HG02678 (cell line): ENCODE results near the gene TOMT.
A peak's percentile ranks its signal among the peaks of the same experiment; 100 is the strongest.

Source experiments
- ATAC-seq: cut with Tn5 transposase; IDR thresholded peaks from one replicate; pipeline ENCODE4 v1.9.1; 2021; ENCODE audit warnings: mild to moderate bottlenecking, moderate library complexity; ENCODE audit not compliant: unreplicated experiment

TOMT gene

DNA sequence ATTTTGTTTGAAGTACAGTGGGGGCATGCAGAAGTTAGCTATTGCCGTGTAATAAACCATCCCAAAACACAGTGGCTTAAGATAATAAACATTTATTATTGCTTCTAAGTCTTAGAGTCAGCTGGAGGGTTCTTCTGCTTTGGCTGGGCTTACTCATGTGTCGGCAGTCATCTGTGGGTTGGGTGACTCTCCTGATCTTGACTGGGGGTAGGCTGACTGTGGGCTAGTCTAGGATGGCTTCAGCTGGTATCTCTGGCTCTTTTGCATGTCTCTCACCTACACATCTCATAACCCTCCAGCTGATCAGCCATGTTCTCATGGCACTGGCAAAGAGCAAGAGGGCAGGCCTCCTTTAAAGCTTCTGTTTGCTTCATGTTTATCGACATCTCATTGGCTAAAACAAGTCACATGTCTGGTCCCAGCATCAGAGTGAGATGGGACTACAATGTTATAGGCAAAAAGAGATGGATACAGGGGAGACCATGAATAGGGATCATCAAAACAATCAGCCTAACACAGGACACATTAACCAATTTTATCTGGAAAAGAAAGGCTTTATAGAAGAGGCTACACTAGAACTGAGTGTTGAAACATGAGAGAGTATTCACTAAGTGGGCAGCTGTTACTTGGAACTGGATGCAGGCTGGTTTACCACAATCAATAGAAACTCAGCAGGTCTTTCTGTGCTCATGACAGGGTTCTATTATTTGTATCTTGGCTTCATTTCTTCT is 19.9 kb upstream of the TOMT start:
- no peak for ATAC-seq

- no peak for ATAC-seq
These were observed 17.5 kb upstream of the TOMT start for GRCh38 chr11:72088076-72088808.

DNA sequence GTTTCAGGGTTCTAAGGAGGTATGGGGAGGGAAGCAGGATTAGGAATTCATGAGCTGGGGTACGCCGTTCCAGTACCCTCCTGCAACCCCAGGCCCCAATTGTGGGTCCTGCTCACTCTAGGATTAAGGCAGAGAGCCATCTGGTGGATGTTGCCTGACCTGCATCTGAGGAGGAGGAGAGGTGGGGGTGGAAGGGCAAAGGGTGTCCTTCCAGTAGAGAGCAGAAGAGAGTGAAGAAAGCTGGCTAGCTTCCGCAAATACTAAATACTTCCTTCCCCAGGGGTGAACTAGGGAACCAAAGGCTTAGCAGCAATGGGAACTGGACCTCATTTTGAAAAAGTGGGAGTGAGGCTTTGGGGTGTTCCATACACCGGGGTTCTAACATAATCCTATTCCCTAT is 14.4 kb upstream of the TOMT start:
- ATAC-seq: no peak

DNA sequence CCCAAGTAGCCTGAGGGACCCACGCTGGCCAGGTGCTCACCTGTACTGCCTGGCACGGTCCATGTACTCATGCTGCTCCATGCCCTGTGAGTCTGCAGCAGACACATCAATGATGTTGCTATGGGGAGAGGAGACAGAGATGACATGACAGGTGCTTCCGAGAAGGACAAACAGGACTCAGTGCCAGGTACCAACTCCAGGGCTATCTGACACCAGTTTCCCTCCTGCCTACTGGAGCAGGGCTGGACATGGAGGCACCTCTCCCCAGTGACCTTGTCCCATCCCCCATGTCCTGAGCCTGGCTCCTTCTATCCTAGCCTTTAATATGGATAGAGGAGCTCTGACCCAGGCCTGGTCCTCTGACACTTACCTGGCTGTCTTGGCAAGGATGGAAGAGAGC is 7.0 kb upstream of the TOMT start:
- ATAC-seq: no peak

- no peak for ATAC-seq
These were observed 5.7 kb upstream of the TOMT start for GRCh38 chr11:72100009-72100408.

DNA sequence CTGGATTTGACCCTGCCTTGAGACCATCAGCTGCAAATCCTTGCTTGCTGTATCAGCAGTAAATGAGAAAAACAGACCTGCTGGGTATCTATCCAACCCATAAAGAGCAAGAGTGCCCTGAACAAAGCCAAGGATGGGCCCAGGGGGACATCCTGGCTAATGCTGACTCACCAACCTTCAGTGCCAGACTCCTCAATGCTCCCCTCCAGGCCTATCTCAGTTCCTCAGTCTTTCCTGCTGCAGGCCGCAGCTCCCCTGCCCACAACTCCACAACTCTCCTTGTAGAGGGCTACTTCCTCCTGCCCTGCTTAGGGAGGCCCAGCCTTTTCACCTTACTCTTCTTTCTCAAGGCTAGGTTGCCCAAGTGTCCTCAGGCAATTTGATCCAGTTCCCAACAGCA is 5.3 kb upstream of the TOMT start:
- ATAC-seq: no peak

DNA sequence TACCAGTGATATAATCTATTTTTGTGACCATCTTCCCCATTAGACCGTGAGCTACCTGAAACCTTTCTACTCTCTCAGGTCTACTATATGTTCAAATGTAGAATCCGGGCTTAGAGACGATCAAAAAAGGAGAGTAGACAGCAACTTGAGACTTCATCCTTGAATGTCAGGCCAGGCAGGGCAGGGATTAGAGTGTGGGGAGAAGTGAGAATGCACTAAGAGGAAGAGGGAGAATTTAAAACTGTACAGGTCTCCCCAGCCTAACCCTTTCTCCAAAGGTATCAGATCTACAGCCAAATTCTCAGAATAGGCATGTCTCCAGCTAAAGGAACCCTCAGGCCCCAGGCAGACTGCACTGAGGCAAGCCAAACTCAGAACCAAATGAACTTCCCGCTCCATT is 3.6 kb upstream of the TOMT start:
- ATAC-seq: no peak

DNA sequence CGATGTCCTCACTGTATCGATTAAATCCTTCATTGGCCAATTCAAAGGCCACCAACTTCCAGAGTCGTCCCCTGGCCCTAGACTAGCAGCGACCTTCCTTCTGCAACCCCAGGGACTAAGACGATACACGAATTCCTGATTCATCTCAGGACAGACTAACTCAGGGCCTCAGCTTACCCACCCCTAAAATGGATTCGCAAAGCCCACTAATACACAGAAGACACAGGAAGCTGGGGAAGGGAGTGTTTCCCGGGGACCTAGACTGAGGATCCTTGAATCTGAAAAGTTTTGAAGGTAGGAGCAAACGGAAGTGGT is 3.1 kb upstream of the TOMT start:
- no peak for ATAC-seq

GRCh38 chr11:72102946-72103753 is 2.6 kb upstream of the TOMT start, which contains the start of gene LAMTOR1:
LAMTOR1 (minus strand) TSS chr11:72103297; CDS start chr11:72103224, 73 bp downstream.
- ATAC-seq: peak; percentile 94

- no peak for ATAC-seq
These were observed 2.0 kb upstream of the TOMT start for GRCh38 chr11:72103754-72104167.

DNA sequence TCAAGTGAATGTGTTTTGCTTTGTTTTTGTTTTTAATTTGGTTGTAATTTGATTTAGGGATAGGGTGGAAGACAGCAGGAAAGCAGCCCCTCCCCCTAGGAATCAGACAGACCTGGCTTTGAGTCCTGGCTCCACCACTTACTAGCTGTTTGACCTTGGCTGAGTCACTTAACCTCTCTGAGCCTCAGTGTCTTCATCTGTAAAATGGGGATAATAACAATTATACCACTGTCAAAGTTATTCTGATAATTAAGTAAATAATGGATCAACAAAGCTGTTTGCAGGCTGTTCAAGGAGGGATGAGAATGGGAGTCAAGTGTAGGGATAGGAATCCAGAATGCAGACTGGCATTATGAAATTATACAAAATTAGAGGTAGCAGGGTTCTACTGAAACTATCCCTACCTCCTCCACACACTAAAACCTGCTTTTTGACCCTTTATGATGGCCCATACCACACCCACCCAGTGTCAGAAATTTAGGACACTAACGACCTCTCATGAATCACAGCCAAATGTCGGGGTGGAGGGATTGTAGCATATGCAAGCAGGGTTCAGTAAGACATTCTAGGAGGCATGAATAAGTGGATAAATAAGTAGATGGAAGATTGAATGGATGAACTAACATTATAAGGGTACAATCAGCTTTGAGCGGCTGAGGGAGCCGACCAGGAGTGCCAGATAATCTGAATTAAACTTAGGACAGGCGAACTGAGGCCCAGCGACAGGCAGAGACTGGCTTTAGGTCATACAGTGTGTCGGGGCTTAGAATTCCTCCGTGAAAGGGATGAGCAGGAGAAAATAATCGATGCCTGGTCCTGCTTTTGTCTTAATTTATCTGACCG is 5.8 kb downstream of the TOMT start:
- no peak for ATAC-seq

DNA sequence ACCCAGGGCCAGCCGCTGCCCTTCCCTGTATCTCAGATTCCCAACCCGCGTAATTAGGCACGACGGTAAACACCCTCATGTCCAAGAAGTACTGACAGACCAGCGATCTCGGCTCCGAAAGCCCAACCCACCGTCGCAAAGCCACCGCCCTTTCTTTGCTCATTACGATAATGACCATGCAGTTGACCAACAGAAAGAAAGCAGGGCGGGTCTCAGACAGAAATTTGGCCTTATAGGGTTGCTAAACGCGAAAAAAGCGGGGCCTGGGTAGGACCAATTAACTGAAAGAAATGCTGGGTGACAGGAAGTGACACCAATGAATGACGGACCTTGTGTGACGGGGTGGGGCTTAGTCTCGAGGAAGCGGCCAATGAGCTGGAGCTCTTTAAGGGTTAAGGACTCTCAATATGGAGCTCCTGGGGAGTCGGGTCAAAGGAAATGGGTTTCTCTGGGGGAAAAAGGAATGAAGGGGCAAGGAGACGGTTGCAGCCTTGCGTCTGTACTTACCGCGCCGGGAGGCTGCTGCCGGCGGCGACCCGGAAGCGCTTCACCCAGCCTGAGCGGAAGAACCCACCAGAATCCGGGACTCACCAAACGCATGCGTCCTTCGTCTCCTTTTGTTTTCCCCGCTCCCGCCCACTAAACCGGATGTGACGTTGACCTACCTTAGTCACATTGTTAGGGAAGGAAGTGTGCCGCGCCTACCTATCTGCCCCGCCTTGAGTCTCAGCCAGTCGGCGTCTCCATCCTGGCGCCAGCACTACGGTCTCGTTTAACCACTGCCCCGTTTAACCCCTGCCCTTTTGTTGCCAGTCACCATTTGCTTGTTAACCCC is 6.6 kb downstream of the TOMT start, which contains the start of gene ANAPC15:
TSS of gene ANAPC15 (minus strand) at position 553 of the 835 bp plus-strand sequence. CDS start 1,419 bp downstream, outside the sequence.
- ATAC-seq: peak; percentile 91

GRCh38 chr11:72112978-72113808 is 7.5 kb downstream of the TOMT start:
- no peak for ATAC-seq

GRCh38 chr11:72114570-72114969 is 8.8 kb downstream of the TOMT start:
- no peak for ATAC-seq

- no peak for ATAC-seq
These were observed 10.5 kb downstream of the TOMT start for GRCh38 chr11:72116019-72116755.

- ATAC-seq: no peak
These were observed 13.5 kb downstream of the TOMT start for GRCh38 chr11:72119198-72119597.

DNA sequence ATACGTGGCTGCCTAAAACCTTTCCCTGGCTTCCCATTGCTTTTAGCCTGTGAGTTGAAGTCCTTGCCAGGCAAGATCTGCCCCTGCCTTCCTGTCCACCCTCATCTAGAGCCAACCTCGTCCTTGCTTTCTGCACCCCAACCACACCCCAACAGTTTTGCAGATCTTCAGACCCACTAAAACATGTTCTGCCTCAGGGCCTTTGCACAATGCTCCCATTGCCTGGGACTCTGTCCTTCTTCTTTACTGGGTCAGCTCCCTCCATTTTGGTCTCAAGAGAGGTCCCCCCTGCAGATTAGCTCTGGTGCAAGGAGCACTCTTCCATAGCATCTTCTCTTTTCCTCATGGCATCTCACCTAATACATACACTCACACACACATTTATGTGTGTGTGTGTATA is 15.2 kb downstream of the TOMT start:
- no peak for ATAC-seq

DNA sequence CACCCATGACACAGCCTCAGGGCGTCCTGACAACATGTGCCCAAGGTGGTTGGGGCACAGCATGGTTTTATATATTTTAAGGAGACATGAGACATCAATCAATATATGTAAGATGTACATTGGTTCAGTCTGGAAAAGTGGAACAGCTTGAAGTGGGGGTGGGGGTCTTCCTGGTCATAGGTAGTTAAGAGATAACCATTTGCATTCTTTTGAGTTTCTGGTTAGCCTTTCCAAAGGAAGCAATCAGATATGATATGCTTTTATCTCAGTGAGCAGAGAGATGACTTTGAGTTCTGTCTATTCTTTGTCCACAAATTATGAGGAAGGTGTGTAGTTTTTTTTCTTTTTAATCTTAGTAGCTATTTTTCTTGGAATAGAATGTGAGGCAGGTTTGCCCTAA is 16.9 kb downstream of the TOMT start:
- no peak for ATAC-seq
